SK-N-SH (cell line): ENCODE results near the gene MUC22. TPM values are rescaled to one million over a fixed set of nuclear protein-coding genes. Genes with fewer than 3 reads are reported as not detected.

Experiments
- CTCF ChIA-PET: fragments of 300-600, 350-600 bp; formaldehyde crosslinking; extraction: SDS; loops from one replicate; lab custom pipeline; 2021; lab: Yijun Ruan, JAX
- POLR2A ChIA-PET: fragments of 350-600 bp; sonication (Branson Sonifier 250); formaldehyde crosslinking; extraction: SDS; loops from one replicate; lab custom pipeline; 2020; ENCODE audit warnings: antibody characterized with exemption, inconsistent platforms; lab: Yijun Ruan, JAX
- DNase-seq: peaks from one replicate; pipeline ENCODE4 v3.0.0; 2012
- H2AFZ ChIP-seq: fragments of 200-600 bp; sonication (generic); 2 replicates; pipeline ENCODE4 v1.8.1; 2016; ENCODE audit warnings: antibody characterized with exemption, mild to moderate bottlenecking, low read depth
- H3F3A ChIP-seq: fragments of 200-600 bp; sonication (generic); replicated peaks from 2 replicates; pipeline ENCODE3; 2016; ENCODE audit warnings: antibody characterized with exemption, mild to moderate bottlenecking; ENCODE audit not compliant: insufficient read depth
- H3K27ac ChIP-seq, 2 experiments: fragments of 200-500 bp in 1 of 2; fragments of 200-600 bp in 1 of 2; sonication (Bioruptor generic) in 1 of 2; sonication (generic), shearing (Covaris generic) in 1 of 2; 2 replicates each; pipeline versions ENCODE4 v1.5.1 to v1.6.1; 2014 to 2016; ENCODE audit warnings: low read depth in 2 of 2, inconsistent platforms in 1 of 2, low read length in 1 of 2, mild to moderate bottlenecking in 1 of 2, mixed read lengths in 1 of 2
- H3K27me3 ChIP-seq: fragments of 200-600 bp; sonication (generic), shearing (Covaris generic); 2 replicates; pipeline ENCODE4 v1.6.1; 2016; ENCODE audit warnings: mixed run types; ENCODE audit not compliant: insufficient read depth
- H3K36me3 ChIP-seq, 2 experiments: fragments of 200-500 bp in 1 of 2; fragments of 200-600 bp in 1 of 2; sonication (Bioruptor generic) in 1 of 2; sonication (generic) in 1 of 2; replicated peaks in 1 of 2; 2 replicates each; pipeline versions ENCODE3 to v1.5.1; 2014 to 2016; ENCODE audit warnings: low read length in 1 of 2, mild to moderate bottlenecking in 1 of 2; ENCODE audit not compliant: insufficient read depth in 2 of 2, control insufficient read depth in 1 of 2
- H3K4me1 ChIP-seq, 2 experiments: fragments of 200-500 bp in 1 of 2; fragments of 200-600 bp in 1 of 2; sonication (Bioruptor generic) in 1 of 2; sonication (generic), shearing (Covaris generic) in 1 of 2; 2 replicates each; pipeline versions ENCODE4 v1.5.1 to v1.6.1; 2014 to 2016; ENCODE audit warnings: low read depth in 1 of 2, low read length in 1 of 2, mixed run types in 1 of 2; ENCODE audit not compliant: insufficient read depth in 2 of 2, control insufficient read depth in 1 of 2
- H3K4me2 ChIP-seq: fragments of 200-600 bp; sonication (generic), shearing (Covaris generic); 2 replicates; pipeline ENCODE4 v1.6.1; 2017; ENCODE audit warnings: mixed run types
- H3K4me3 ChIP-seq, 2 experiments: fragments of 200-500 bp in 1 of 2; fragments of 200-600 bp in 1 of 2; sonication (Bioruptor generic) in 1 of 2; sonication (generic), shearing (Covaris generic) in 1 of 2; 2 replicates each; pipeline versions ENCODE4 v1.5.1 to v1.8.1; 2014 to 2016; ENCODE audit warnings: low read depth in 2 of 2, inconsistent platforms in 1 of 2, low read length in 1 of 2, mild to moderate bottlenecking in 1 of 2, mixed read lengths in 1 of 2, moderate library complexity in 1 of 2
- H3K79me2 ChIP-seq: fragments of 200-600 bp; sonication (generic); 2 replicates; pipeline ENCODE4 v1.8.1; 2017; ENCODE audit warnings: mild to moderate bottlenecking; ENCODE audit not compliant: insufficient read depth
- H3K9ac ChIP-seq: fragments of 200-600 bp; sonication (generic); 2 replicates; pipeline ENCODE4 v1.6.1; 2017; ENCODE audit warnings: mixed run types
- H3K9me2 ChIP-seq: fragments of 200-600 bp; sonication (generic); 2 replicates; pipeline ENCODE4 v1.6.1; 2017; ENCODE audit warnings: mixed run types
- H3K9me3 ChIP-seq: fragments of 200-600 bp; sonication (generic); 2 replicates; pipeline ENCODE4 v1.6.1; 2017; ENCODE audit warnings: mixed run types, mild to moderate bottlenecking, moderate library complexity
- H4K20me1 ChIP-seq: fragments of 200-600 bp; sonication (generic); 2 replicates; pipeline ENCODE4 v1.6.1; 2017; ENCODE audit warnings: mild to moderate bottlenecking, mixed run types; ENCODE audit not compliant: insufficient read depth
- CTCF ChIP-seq: fragments of 200-600 bp; sonication (generic); IDR thresholded peaks from 2 replicates; pipeline ENCODE4 v1.6.1; 2017; ENCODE audit warnings: antibody characterized with exemption, mild to moderate bottlenecking, moderate library complexity
- EP300 ChIP-seq, 2 experiments: IDR thresholded peaks; 2 replicates each; pipeline versions ENCODE4 v1.4.0 to v1.6.1; 2012; ENCODE audit warnings: borderline replicate concordance in 1 of 2, low read depth in 1 of 2, low read length in 1 of 2
- FOSL2 ChIP-seq: IDR thresholded peaks from 2 replicates; pipeline ENCODE4 v1.4.0; 2012; ENCODE audit warnings: low read depth, mild to moderate bottlenecking, moderate library complexity, borderline replicate concordance
- FOXM1 ChIP-seq: IDR thresholded peaks from 2 replicates; pipeline ENCODE4 v1.4.0; 2012; ENCODE audit warnings: low read depth, mild to moderate bottlenecking
- GATA2 ChIP-seq: sonication (generic); formaldehyde crosslinking; IDR thresholded peaks from 2 replicates; pipeline ENCODE4 v1.5.0; 2020; ENCODE audit warnings: mild to moderate bottlenecking, missing genetic modification reagents
- JUND ChIP-seq: IDR thresholded peaks from 2 replicates; pipeline ENCODE4 v1.4.0; 2012
- NFIC ChIP-seq: IDR thresholded peaks from 2 replicates; pipeline ENCODE4 v1.4.0; 2012; ENCODE audit warnings: borderline replicate concordance
- NRF1 ChIP-seq: IDR thresholded peaks from 2 replicates; pipeline ENCODE4 v1.6.1; 2012; ENCODE audit warnings: low read depth, mild to moderate bottlenecking, low read length
- PBX3 ChIP-seq: IDR thresholded peaks from 2 replicates; pipeline ENCODE4; 2012
- YY1 ChIP-seq: IDR thresholded peaks from 2 replicates; pipeline ENCODE4 v1.4.0; 2012; ENCODE audit warnings: low read depth, mild to moderate bottlenecking
- WGBS: methylation state at CpG from one replicate; pipeline ENCODE4 v1.1.6; 2017; ENCODE audit warnings: low lambda C conversion rate; 5-methylcytosine and 5-hydroxymethylcytosine counted together
- polyA plus RNA-seq, 3 experiments: library from polyadenylated mRNA; depleted of rRNA; stranded (reverse); fragments of >200 nt; gene quantifications; 2 replicates each; pipeline ENCODE4 v1.2.3, GENCODE V29; 2012
- TF ChIP-seq, protein P1 (sequence below): IDR thresholded peaks from 2 replicates; pipeline ENCODE4 v1.4.0; 2012; ENCODE audit warnings: low read depth, borderline replicate concordance
- TF ChIP-seq, protein P2 (sequence below): fragments of 150-350 bp; IDR thresholded peaks from 2 replicates; pipeline ENCODE4 v1.6.1; 2017; ENCODE audit warnings: antibody characterized with exemption, low read length, low read depth, borderline replicate concordance

The MUC22 gene
- polyA plus RNA-seq, 1 of the 3 experiments (the other 2 are of a cell fraction), result 0.12 TPM

- TF ChIP-seq, protein P1, sequence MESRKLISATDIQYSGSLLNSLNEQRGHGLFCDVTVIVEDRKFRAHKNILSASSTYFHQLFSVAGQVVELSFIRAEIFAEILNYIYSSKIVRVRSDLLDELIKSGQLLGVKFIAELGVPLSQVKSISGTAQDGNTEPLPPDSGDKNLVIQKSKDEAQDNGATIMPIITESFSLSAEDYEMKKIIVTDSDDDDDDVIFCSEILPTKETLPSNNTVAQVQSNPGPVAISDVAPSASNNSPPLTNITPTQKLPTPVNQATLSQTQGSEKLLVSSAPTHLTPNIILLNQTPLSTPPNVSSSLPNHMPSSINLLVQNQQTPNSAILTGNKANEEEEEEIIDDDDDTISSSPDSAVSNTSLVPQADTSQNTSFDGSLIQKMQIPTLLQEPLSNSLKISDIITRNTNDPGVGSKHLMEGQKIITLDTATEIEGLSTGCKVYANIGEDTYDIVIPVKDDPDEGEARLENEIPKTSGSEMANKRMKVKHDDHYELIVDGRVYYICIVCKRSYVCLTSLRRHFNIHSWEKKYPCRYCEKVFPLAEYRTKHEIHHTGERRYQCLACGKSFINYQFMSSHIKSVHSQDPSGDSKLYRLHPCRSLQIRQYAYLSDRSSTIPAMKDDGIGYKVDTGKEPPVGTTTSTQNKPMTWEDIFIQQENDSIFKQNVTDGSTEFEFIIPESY, result peak; percentile 78; the same call in 1 of the 2 replicates
- TF ChIP-seq FOSL2 (peak; percentile 93), PBX3 (peak; percentile 98), EP300 (IDR thresholded peaks at IDR 0.05; ENCODE audit: borderline replicate concordance in 1 of 2, low read depth in 1 of 2, low read length in 1 of 2) (peak in 1 of 2 experiments; percentile 83; a peak in 2 of 4 replicates), JUND (peak; percentile 93), GATA2 (CRISPR knock-in tag) (no peak)
- TF ChIP-seq, protein P2, sequence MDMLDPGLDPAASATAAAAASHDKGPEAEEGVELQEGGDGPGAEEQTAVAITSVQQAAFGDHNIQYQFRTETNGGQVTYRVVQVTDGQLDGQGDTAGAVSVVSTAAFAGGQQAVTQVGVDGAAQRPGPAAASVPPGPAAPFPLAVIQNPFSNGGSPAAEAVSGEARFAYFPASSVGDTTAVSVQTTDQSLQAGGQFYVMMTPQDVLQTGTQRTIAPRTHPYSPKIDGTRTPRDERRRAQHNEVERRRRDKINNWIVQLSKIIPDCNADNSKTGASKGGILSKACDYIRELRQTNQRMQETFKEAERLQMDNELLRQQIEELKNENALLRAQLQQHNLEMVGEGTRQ, result no peak
Observed at GRCh38 chr6:31007694-31008093, 2.6 kb upstream of the MUC22 start (continued).

GRCh38 chr6:31008165-31008564 lies 2.1 kb upstream of the MUC22 start:
- POLR2A ChIA-PET, result no interaction called here
- H2AFZ ChIP-seq, result peak overlapping the region; percentile 88
- TF ChIP-seq NFIC (no peak), FOXM1 (no peak), NRF1 (no peak), YY1 (no peak), CTCF (peak; percentile 44)
- TF ChIP-seq, all 33 proteins: peak for 1

More at GRCh38 chr6:31008165-31008564, 2.1 kb upstream of the MUC22 start:
- Histone ChIP-seq H3K79me2 (no peaks in the 10 kb centered on the region), H3K27me3 (no peaks in the 10 kb centered on the region), H3K9ac (peak overlapping the region; percentile 42; the same call in 1 of the 2 replicates), H3K36me3 (no peaks in the 10 kb centered on the region), H3K9me2 (no peaks in the 10 kb centered on the region), H3K4me2 (peak overlapping the region; percentile 72), H3K4me3 (peak overlapping the region in 1 of 2 experiments; percentile 54; a peak in 2 of 4 replicates), H3K9me3 (no peaks in the 10 kb centered on the region), H3K27ac (peak overlapping the region; percentile 82 to 83; a peak in 3 of 4 replicates), H3F3A (peaks cover 21% of the 10 kb centered on the region), H3K4me1 (peaks cover 0 to 9% of the 10 kb centered on the region in 2 experiments), H4K20me1 (no peaks in the 10 kb centered on the region)
- CTCF ChIA-PET, result interaction anchor here (1.0 kb wide), 1 partner anchor 650 kb away, joined by 3 read pairs; no protein-coding TSS in a partner anchor
- no peak for DNase-seq
- 13% methylated on average over 4 of the region's 4 CpGs for WGBS
